DOHH2 (cell line): ENCODE data around the gene PPEF2.

Experiments used
- H3F3A ChIP-seq: fragments of 200-600 bp; sonication (generic), shearing (Covaris generic); 2 replicates; pipeline ENCODE4 v1.6.0; 2016; ENCODE audit warnings: antibody characterized with exemption, mild to moderate bottlenecking; ENCODE audit not compliant: control insufficient read depth, insufficient read depth
- H3K27ac ChIP-seq: fragments of 200-600 bp; sonication (generic); 2 replicates; pipeline ENCODE4 v1.5.1; 2014; ENCODE audit warnings: low read depth, mild to moderate bottlenecking, low read length, moderate library complexity
- H3K27me3 ChIP-seq: fragments of 200-600 bp; sonication (generic); 2 replicates; pipeline ENCODE4 v1.6.1; 2014; ENCODE audit warnings: mild to moderate bottlenecking, low read length, mixed read lengths; ENCODE audit not compliant: control insufficient read depth
- H3K36me3 ChIP-seq: fragments of 200-600 bp; sonication (generic); 2 replicates; pipeline ENCODE4 v1.6.1; 2014; ENCODE audit warnings: mild to moderate bottlenecking, low read length, moderate library complexity, mixed read lengths; ENCODE audit not compliant: control insufficient read depth
- H3K4me1 ChIP-seq: fragments of 200-600 bp; sonication (generic); 2 replicates; pipeline ENCODE4 v1.6.1; 2014; ENCODE audit warnings: mild to moderate bottlenecking, low read length, mixed read lengths; ENCODE audit not compliant: control insufficient read depth
- H3K4me2 ChIP-seq: fragments of 200-600 bp; sonication (generic); 2 replicates; pipeline ENCODE4 v1.6.0; 2014; ENCODE audit warnings: mild to moderate bottlenecking, low read length, moderate library complexity
- H3K4me3 ChIP-seq: fragments of 200-600 bp; sonication (generic); 2 replicates; pipeline ENCODE4 v1.5.1; 2014; ENCODE audit warnings: mild to moderate bottlenecking, low read length, mixed read lengths
- H3K79me2 ChIP-seq: fragments of 200-600 bp; sonication (generic); 2 replicates; pipeline ENCODE4 v1.6.1; 2014; ENCODE audit warnings: mild to moderate bottlenecking, low read length, mixed read lengths; ENCODE audit not compliant: control insufficient read depth
- H3K9me2 ChIP-seq: fragments of 200-600 bp; sonication (generic); replicated peaks from 2 replicates; pipeline ENCODE4 v1.6.1; 2014; ENCODE audit warnings: mild to moderate bottlenecking, low read length, mixed read lengths; ENCODE audit not compliant: control insufficient read depth
- H3K9me3 ChIP-seq: fragments of 200-600 bp; sonication (generic); 2 replicates; pipeline ENCODE4 v1.6.1; 2014; ENCODE audit warnings: antibody characterized with exemption, low read length, mixed read lengths; ENCODE audit not compliant: control insufficient read depth, insufficient read depth
- H4K20me1 ChIP-seq: fragments of 200-600 bp; sonication (generic); 2 replicates; pipeline ENCODE4 v1.6.0; 2014; ENCODE audit warnings: low read depth, mild to moderate bottlenecking, antibody characterized with exemption, low read length, moderate library complexity; ENCODE audit not compliant: control insufficient read depth, insufficient read depth
- CTCF ChIP-seq: fragments of 200-600 bp; sonication (generic); IDR thresholded peaks from one replicate; pipeline ENCODE4 v1.5.1; 2014; ENCODE audit warnings: antibody characterized with exemption, mild to moderate bottlenecking, low read depth, low read length; ENCODE audit not compliant: poor library complexity, severe bottlenecking
- EZH2phosphoT487 ChIP-seq: fragments of 200-600 bp; sonication (generic); IDR thresholded peaks from 2 replicates; pipeline ENCODE4 v1.6.1; 2017; ENCODE audit warnings: borderline replicate concordance, mild to moderate bottlenecking, antibody characterized with exemption, low read length, moderate library complexity, mixed read lengths

PPEF2 gene

GRCh38 chr4:75869100-75869499, 33.2 kb downstream of the PPEF2 start:
- no peaks in the 10 kb centered on the region for H3K9me2 ChIP-seq
- no peaks in the 10 kb centered on the region for H3K9me3 ChIP-seq
- H3K27ac ChIP-seq = no peak overlapping the region
- no peaks in the 10 kb centered on the region for H4K20me1 ChIP-seq
- no peaks in the 10 kb centered on the region for H3F3A ChIP-seq
- no peak overlapping the region for H3K4me3 ChIP-seq
- no peak for TF ChIP-seq EZH2phosphoT487
- TF ChIP-seq CTCF = no peak
- no peaks in the 10 kb centered on the region for H3K4me1 ChIP-seq
- H3K4me2 ChIP-seq = no peak overlapping the region
- H3K79me2 ChIP-seq = no peaks in the 10 kb centered on the region
- H3K27me3 ChIP-seq = peaks cover 10% of the 10 kb centered on the region; the same call in 1 of the 2 replicates
- H3K36me3 ChIP-seq = no peaks in the 10 kb centered on the region

- H3K9me3 ChIP-seq = no peaks in the 10 kb centered on the region
- peaks cover 7% of the 10 kb centered on the region; the same call in 1 of the 2 replicates for H3K27me3 ChIP-seq
- H4K20me1 ChIP-seq = no peaks in the 10 kb centered on the region
- H3K4me3 ChIP-seq = no peak overlapping the region
- no peak overlapping the region for H3K4me2 ChIP-seq
- no peaks in the 10 kb centered on the region for H3K9me2 ChIP-seq
- no peaks in the 10 kb centered on the region for H3K79me2 ChIP-seq
- H3F3A ChIP-seq = no peaks in the 10 kb centered on the region
- H3K27ac ChIP-seq = no peak overlapping the region
- H3K4me1 ChIP-seq = no peaks in the 10 kb centered on the region
- no peaks in the 10 kb centered on the region for H3K36me3 ChIP-seq
- no peak for TF ChIP-seq CTCF
- no peak for TF ChIP-seq EZH2phosphoT487
Measured at GRCh38 chr4:75867130-75867529, 35.1 kb downstream of the PPEF2 start.

- H3K27me3 ChIP-seq = no peaks in the 10 kb centered on the region; the same call in 1 of the 2 replicates
- no peaks in the 10 kb centered on the region for H3K9me3 ChIP-seq
- no peak overlapping the region for H3K27ac ChIP-seq
- no peaks in the 10 kb centered on the region for H3K79me2 ChIP-seq
- no peaks in the 10 kb centered on the region for H4K20me1 ChIP-seq
- H3K9me2 ChIP-seq = no peaks in the 10 kb centered on the region
- no peaks in the 10 kb centered on the region for H3F3A ChIP-seq
- H3K4me2 ChIP-seq = no peak overlapping the region
- H3K36me3 ChIP-seq = no peaks in the 10 kb centered on the region
- no peak overlapping the region for H3K4me3 ChIP-seq
- H3K4me1 ChIP-seq = no peaks in the 10 kb centered on the region
- TF ChIP-seq EZH2phosphoT487 (no peak), CTCF (no peak)
Measured at GRCh38 chr4:75860606-75861005, 41.6 kb downstream of the PPEF2 start.
